H9 (cell line): ENCODE data around the gene STK10. TPM values are rescaled to one million over a fixed set of nuclear protein-coding genes. Genes with fewer than 3 reads are reported as not detected.

Experiments
- DNase-seq: peaks from one replicate; pipeline ENCODE4 v3.0.0-alpha.2; 2017
- H2AFZ ChIP-seq: one replicate; pipeline ENCODE4 v1.6.1; 2013; ENCODE audit warnings: mild to moderate bottlenecking, low read length, control low read depth, moderate library complexity
- H2AK5ac ChIP-seq: 2 replicates; pipeline ENCODE4 v1.6.1; 2013; ENCODE audit warnings: low read length, control low read depth, mixed read lengths; ENCODE audit not compliant: insufficient read length
- H2BK120ac ChIP-seq: one replicate; pipeline ENCODE4 v1.6.1; 2013; ENCODE audit warnings: low read depth, mild to moderate bottlenecking, low read length, control low read depth, inconsistent platforms; ENCODE audit not compliant: poor library complexity, severe bottlenecking
- H2BK12ac ChIP-seq: 2 replicates; pipeline ENCODE4 v1.6.1; 2013; ENCODE audit warnings: low read length, control low read depth, mixed read lengths, low read depth; ENCODE audit not compliant: insufficient read length
- H2BK15ac ChIP-seq: 2 replicates; pipeline ENCODE4 v1.6.1; 2013; ENCODE audit warnings: low read depth, low read length, control low read depth
- H2BK20ac ChIP-seq: one replicate; pipeline ENCODE4 v1.6.1; 2013; ENCODE audit warnings: low read depth, mild to moderate bottlenecking, low read length, control low read depth, inconsistent platforms; ENCODE audit not compliant: poor library complexity, severe bottlenecking
- H2BK5ac ChIP-seq: 2 replicates; pipeline ENCODE4 v1.6.1; 2013; ENCODE audit warnings: low read length, control low read depth, mixed read lengths; ENCODE audit not compliant: insufficient read length
- H3K14ac ChIP-seq: 2 replicates; pipeline ENCODE4 v1.6.1; 2013; ENCODE audit warnings: low read length, control low read depth; ENCODE audit not compliant: insufficient read depth
- H3K18ac ChIP-seq: 2 replicates; pipeline ENCODE4 v1.6.1; 2013; ENCODE audit warnings: low read depth, mild to moderate bottlenecking, mixed read lengths, low read length, control low read depth; ENCODE audit not compliant: insufficient read length
- H3K23ac ChIP-seq: 2 replicates; pipeline ENCODE4 v1.6.1; 2013; ENCODE audit warnings: low read length, control low read depth, mixed read lengths, low read depth; ENCODE audit not compliant: insufficient read length
- H3K23me2 ChIP-seq: 2 replicates; pipeline ENCODE4 v1.6.1; 2013; ENCODE audit warnings: low read depth, mild to moderate bottlenecking, mixed read lengths, low read length, control low read depth; ENCODE audit not compliant: insufficient read length, poor library complexity, severe bottlenecking
- H3K27ac ChIP-seq: 2 replicates; pipeline ENCODE4 v1.5.1; 2013; ENCODE audit warnings: low read length, control low read depth, mixed read lengths, low read depth; ENCODE audit not compliant: insufficient read length
- H3K27me3 ChIP-seq: 2 replicates; pipeline ENCODE4 v1.6.1; 2013; ENCODE audit warnings: low read length, control low read depth, inconsistent platforms; ENCODE audit not compliant: insufficient read depth
- H3K4ac ChIP-seq: 2 replicates; pipeline ENCODE4 v1.6.1; 2013; ENCODE audit warnings: low read depth, mild to moderate bottlenecking, control low read depth, inconsistent platforms, low read length, moderate library complexity
- H3K4me1 ChIP-seq: 2 replicates; pipeline ENCODE4 v1.6.1; 2013; ENCODE audit warnings: low read length, control low read depth, inconsistent platforms; ENCODE audit not compliant: insufficient read depth
- H3K4me2 ChIP-seq: 2 replicates; pipeline ENCODE4 v1.6.1; 2013; ENCODE audit warnings: low read length, control low read depth, mixed read lengths; ENCODE audit not compliant: insufficient read length, insufficient read depth
- H3K56ac ChIP-seq: 2 replicates; pipeline ENCODE4 v1.6.1; 2013; ENCODE audit warnings: low read depth, mild to moderate bottlenecking, mixed read lengths, low read length, control low read depth; ENCODE audit not compliant: insufficient read length
- H3K79me1 ChIP-seq: 2 replicates; pipeline ENCODE4 v1.6.1; 2013; ENCODE audit warnings: low read depth, mild to moderate bottlenecking, moderate library complexity, low read length, control low read depth, inconsistent platforms; ENCODE audit not compliant: insufficient read depth, poor library complexity, severe bottlenecking
- H3K79me2 ChIP-seq: 2 replicates; pipeline ENCODE4 v1.6.1; 2013; ENCODE audit warnings: low read length, control low read depth, inconsistent platforms; ENCODE audit not compliant: insufficient read depth
- H3K9ac ChIP-seq: 2 replicates; pipeline ENCODE4 v1.6.1; 2013; ENCODE audit warnings: low read length, control low read depth, mixed read lengths; ENCODE audit not compliant: insufficient read length; ENCODE audit errors: extremely low read depth
- H3K9me3 ChIP-seq: one replicate; pipeline ENCODE4 v1.6.1; 2013; ENCODE audit warnings: low read depth, low read length, inconsistent platforms; ENCODE audit not compliant: control insufficient read depth
- H3T11ph ChIP-seq: one replicate; pipeline ENCODE4 v1.6.1; 2013; ENCODE audit warnings: mild to moderate bottlenecking, low read length, control low read depth, inconsistent platforms
- H4K20me1 ChIP-seq: one replicate; pipeline ENCODE4 v1.6.1; 2013; ENCODE audit not compliant: control insufficient read depth, insufficient read length, insufficient read depth
- H4K5ac ChIP-seq: 2 replicates; pipeline ENCODE4 v1.6.1; 2013; ENCODE audit warnings: low read depth, mild to moderate bottlenecking, mixed read lengths, low read length, control low read depth; ENCODE audit not compliant: insufficient read length
- H4K8ac ChIP-seq: replicated peaks from 2 replicates; pipeline ENCODE4 v1.6.1; 2013; ENCODE audit warnings: low read length, control low read depth, mixed read lengths, low read depth; ENCODE audit not compliant: insufficient read length
- H4K91ac ChIP-seq: 2 replicates; pipeline ENCODE4 v1.6.1; 2013; ENCODE audit warnings: low read depth, mild to moderate bottlenecking, moderate library complexity, mixed read lengths, low read length, control low read depth; ENCODE audit not compliant: insufficient read length
- H3K27ac Mint-ChIP-seq, 3 experiments: 2 replicates in 2 of 3; 3 replicates in 1 of 3; pipeline ENCODE4 v1.8.0; 2020 to 2021; ENCODE audit warnings: mixed read lengths in 3 of 3, mild to moderate bottlenecking in 1 of 3, moderate library complexity in 1 of 3
- H3K27me3 Mint-ChIP-seq: 2 replicates; pipeline ENCODE4 v1.8.0; 2021; ENCODE audit warnings: low read depth, mild to moderate bottlenecking, moderate library complexity, mixed read lengths
- H3K36me3 Mint-ChIP-seq, 3 experiments: 2 replicates in 2 of 3; 3 replicates in 1 of 3; pipeline ENCODE4 v1.8.0; 2020 to 2021; ENCODE audit warnings: low read depth in 3 of 3, mixed read lengths in 3 of 3; ENCODE audit not compliant: insufficient read depth in 1 of 3
- H3K4me1 Mint-ChIP-seq, 2 experiments: 2 replicates each; pipeline ENCODE4 v1.8.0; 2020; ENCODE audit warnings: mixed read lengths in 2 of 2
- H3K4me3 Mint-ChIP-seq, 2 experiments: 2 replicates in 1 of 2; 3 replicates in 1 of 2; pipeline ENCODE4 v1.8.0; 2020 to 2021; ENCODE audit warnings: mild to moderate bottlenecking in 2 of 2, mixed read lengths in 2 of 2, moderate library complexity in 1 of 2
- H3K9me3 Mint-ChIP-seq, 2 experiments: 2 replicates in 1 of 2; 3 replicates in 1 of 2; pipeline ENCODE4 v1.8.0; 2020; ENCODE audit warnings: mild to moderate bottlenecking in 2 of 2, mixed read lengths in 2 of 2, moderate library complexity in 1 of 2
- CTCF ChIP-seq: fragments of 200-600 bp; sonication (generic); conservative IDR thresholded peaks from 3 replicates; pipeline ENCODE4 v1.8.0; 2021; ENCODE audit warnings: antibody characterized with exemption, mild to moderate bottlenecking
- WGBS: extraction: QIAGEN DNeasy Blood & Tissue Kit; methylation state at CpG from one replicate; pipeline ENCODE4 v1.1.7; 2013; ENCODE audit warnings: missing lambda C conversion rate, low lambda C conversion rate, mixed read lengths; ENCODE audit not compliant: insufficient read length; ENCODE audit errors: extremely low coverage; 5-methylcytosine and 5-hydroxymethylcytosine counted together
- total RNA-seq: library from RNA; stranded (reverse); gene quantifications from 2 replicates; pipeline ENCODE4 v1.2.1, GENCODE V29; 2021

STK10 gene
- total RNA-seq, 1 experiment from 2014 or later, result 14.6 TPM

- no peak overlapping the region for H3K27ac Mint-ChIP-seq
- Histone ChIP-seq H3K56ac (no peak overlapping the region), H3K79me1 (no peaks in the 10 kb centered on the region), H3T11ph (no peak overlapping the region), H4K91ac (no peak overlapping the region), H3K23ac (no peak overlapping the region), H3K23me2 (peaks cover 3% of the 10 kb centered on the region), H3K4ac (no peak overlapping the region), H3K27me3 (no peaks in the 10 kb centered on the region), H2AFZ (no peak overlapping the region), H2AK5ac (no peak overlapping the region), H2BK120ac (no peak overlapping the region), H2BK5ac (no peak overlapping the region), H2BK20ac (no peak overlapping the region), H3K9me3 (no peaks in the 10 kb centered on the region), H3K4me2 (no peak overlapping the region), H2BK15ac (no peak overlapping the region), H3K79me2 (no peaks in the 10 kb centered on the region), H3K18ac (no peak overlapping the region), H3K9ac (no peak overlapping the region), H2BK12ac (no peak overlapping the region), H3K14ac (no peak overlapping the region), H4K8ac (no peak overlapping the region), H4K20me1 (peaks cover 3% of the 10 kb centered on the region), H3K27ac (no peak overlapping the region), H4K5ac (no peak overlapping the region), H3K4me1 (no peaks in the 10 kb centered on the region)
- H3K27me3 Mint-ChIP-seq, result no peaks in the 10 kb centered on the region
- peaks cover 12 to 14% of the 10 kb centered on the region in 2 experiments for H3K4me1 Mint-ChIP-seq
- H3K4me3 Mint-ChIP-seq, result no peak overlapping the region
- WGBS, result no CpG with 5 or more reads among the region's 17 CpGs
- TF ChIP-seq CTCF, result no peak
- peak; percentile 31 for DNase-seq
- peaks cover 0 to 2% (median 0%) of the 10 kb centered on the region in 3 experiments; a peak in 2 of 7 replicates for H3K36me3 Mint-ChIP-seq
- H3K9me3 Mint-ChIP-seq, result no peaks in the 10 kb centered on the region
These were observed 95.9 kb downstream of the STK10 start for GRCh38 chr5:172091956-172092732.
